G401.6 (cell line): ENCODE data around the gene TMC2.
A peak's percentile ranks its signal among the peaks of the same experiment; 100 is the strongest.

Source experiments
- FAIRE-seq: peaks from 2 replicates; lab custom pipeline; 2012; peaks lifted over from hg19 to GRCh38; lab: Jason Lieb, UNC

The TMC2 gene

DNA sequence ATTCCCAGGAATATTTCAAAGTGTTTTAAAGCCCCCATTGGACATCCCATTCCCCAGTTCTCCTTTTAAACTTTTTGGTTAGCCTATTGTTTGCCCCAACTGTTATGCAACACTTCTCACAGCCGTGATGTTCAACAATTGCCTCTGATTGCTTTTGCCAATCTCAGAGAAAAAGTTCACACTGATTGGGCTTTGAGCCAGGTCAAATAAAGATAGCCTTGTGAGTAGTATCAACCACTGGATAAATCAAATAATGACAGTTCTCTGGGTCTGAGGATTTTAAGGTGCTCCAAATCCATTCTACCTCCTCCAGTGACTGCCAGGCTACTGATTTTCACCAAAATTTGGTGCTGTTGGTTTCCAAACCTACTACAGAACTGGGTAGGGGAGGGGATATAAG is 97.0 kb downstream of the TMC2 start:
- FAIRE-seq, result no peak

DNA sequence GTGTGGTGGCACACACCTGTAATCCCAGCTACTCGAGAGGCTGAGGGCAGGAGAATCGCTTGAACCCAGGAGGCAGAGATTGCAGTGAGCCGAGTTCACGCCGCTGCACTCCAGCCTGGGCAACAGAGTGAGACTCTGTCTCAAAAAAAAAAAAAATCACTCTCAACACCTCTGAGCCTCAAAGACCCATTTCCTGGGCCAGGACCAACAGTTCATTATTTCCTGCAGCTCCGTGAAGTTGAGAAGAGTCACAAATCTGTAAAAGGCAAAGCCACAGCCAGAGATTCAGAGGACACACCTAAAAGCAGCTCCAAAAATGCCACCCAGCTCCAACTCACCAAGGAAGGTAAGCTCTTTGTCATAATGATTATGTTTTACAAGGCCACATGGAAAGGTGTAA is 100.9 kb downstream of the TMC2 start:
- FAIRE-seq, result no peak

DNA sequence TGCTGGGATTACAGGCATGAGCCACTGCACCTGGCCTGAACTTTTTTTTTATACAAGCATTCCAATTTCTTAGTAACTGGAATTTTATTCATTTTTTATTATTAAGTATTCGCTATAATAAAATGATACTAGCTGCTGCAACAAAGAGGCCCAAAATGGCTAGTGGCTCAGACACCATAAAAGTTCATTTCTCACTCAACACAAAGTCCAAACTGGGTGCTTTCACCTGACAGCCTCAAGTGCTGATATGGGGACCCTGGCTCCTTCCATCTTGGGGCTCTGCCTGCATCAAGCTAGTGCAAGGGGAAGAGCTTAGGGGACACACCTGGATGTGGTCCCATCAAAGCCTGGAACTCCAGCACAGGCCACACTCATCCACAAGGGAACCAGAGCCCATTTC is 103.9 kb downstream of the TMC2 start:
- FAIRE-seq, result no peak

DNA sequence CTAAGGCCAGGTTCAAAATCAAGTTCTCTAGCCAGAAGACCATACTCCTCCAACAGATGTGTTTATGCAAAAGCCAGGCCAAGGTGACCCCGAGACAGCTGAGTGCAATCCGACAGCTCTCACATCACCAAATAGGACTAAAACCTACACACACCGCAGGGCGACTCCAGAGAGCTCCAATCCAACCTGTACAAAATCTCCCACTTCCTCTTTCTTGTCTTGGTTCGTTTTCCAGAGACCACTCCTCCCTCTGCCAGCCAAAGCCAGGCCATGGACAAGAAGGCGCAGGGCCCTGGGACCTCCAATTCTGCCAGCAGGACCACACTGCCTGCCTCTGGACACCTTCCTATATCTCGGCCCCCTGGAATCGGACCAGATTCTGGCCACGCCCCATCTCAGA is 104.5 kb downstream of the TMC2 start:
- FAIRE-seq, result no peak

DNA sequence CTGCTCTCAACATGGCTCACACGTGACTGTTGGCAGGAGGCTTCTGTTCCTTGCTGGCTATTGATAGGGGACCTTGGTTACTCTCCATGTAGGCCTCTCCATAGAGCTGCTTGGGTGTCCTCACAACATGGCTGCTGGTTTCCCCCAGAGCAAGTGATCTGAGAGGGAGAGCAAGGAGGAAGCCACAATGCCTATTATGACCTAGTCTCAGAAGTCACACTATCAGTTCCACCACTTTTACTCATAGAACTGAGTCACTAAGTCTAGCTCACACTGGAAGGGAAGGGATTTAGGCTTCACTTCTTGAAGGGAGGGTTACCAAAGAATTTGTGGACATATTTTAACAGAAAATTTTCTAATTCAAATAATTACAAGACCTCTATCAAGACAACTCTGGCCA is 107.3 kb downstream of the TMC2 start:
- FAIRE-seq, result no peak

DNA sequence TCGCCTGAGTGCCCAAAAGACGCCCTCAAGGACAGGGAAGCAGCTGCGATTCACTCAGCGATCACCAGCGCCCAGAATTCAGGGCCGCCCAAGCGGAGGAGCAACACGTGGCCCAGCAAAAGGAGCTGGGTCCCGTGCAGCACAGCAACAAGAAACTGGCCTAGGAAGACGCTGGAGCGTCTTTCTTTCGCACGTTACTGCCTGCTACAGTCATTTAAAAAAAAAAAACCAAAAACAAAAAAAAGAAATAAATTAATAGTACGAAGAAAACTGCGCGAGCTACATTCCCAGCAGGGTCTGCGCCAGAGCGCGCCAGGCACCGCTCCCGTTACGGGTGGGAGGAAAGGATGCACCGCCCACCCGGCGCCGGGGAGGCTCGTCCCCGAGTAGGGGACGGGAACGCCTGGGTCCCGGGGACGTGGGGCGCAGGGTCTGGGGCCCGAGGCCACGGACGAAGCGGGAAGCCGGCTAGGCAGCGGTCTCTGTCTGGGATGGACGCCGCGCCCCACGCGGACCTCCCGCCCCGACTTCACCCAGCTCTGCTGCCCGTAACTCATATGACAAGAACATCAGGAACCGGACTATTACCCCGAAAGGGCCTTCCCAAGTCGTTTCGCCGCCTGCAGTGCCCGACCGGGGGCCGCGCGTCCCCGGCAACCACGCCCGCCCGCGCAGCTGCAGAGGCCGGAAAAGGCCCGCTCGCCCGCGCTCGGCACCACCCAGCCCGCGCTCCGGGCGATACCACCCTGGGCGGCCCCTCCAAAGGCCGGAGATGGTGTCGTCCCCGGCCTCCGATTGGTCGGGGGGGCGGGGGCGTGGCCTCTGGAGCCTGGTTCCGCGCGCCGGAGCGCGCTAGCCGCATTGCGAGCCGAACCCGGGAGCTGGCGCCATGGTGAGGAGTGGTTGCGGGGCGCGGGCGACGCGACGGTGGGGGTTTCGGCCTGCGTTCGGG is 115.7 kb downstream of the TMC2 start, which contains the start of gene NOP56:
TSS of gene NOP56 (plus strand) at position 861 of the 952 bp plus-strand sequence. CDS start at position 890, 29 bp downstream.
- peak; percentile 25 for FAIRE-seq

DNA sequence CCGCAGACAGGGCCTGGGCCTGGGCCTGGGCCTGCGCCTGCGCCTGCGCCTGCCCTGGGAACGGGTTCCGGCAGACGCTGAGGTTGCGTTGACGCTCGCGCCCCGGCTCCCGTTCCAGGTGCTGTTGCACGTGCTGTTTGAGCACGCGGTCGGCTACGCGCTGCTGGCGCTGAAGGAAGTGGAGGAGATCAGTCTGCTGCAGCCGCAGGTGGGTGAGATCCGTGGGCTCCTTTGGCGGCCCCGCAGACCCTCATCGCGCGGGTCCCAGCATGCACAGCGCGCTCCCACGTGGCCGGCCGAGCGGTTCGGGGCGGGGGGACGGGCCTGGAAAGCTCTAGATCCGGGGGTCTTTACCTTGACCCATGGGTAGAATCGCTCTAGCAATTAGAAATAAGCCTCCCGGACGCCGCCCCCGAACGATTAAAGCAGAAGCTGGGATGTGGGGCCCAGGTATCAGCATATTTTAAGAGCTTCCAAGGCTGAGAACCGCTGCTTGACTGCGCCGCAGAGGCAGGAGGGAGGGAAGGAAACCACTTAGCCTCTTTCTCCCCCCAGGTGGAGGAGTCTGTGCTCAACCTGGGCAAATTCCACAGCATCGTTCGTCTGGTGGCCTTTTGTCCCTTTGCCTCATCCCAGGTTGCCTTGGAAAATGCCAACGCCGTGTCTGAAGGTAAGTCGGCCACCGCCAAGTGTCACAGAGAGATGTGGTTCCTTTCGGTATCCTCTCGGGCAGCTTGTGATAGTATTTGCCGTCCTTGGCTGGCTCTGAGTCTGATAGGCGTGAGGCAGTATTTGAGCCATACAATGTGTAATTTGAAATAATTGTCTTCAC is 116.6 kb downstream of the TMC2 start:
- no peak for FAIRE-seq

DNA sequence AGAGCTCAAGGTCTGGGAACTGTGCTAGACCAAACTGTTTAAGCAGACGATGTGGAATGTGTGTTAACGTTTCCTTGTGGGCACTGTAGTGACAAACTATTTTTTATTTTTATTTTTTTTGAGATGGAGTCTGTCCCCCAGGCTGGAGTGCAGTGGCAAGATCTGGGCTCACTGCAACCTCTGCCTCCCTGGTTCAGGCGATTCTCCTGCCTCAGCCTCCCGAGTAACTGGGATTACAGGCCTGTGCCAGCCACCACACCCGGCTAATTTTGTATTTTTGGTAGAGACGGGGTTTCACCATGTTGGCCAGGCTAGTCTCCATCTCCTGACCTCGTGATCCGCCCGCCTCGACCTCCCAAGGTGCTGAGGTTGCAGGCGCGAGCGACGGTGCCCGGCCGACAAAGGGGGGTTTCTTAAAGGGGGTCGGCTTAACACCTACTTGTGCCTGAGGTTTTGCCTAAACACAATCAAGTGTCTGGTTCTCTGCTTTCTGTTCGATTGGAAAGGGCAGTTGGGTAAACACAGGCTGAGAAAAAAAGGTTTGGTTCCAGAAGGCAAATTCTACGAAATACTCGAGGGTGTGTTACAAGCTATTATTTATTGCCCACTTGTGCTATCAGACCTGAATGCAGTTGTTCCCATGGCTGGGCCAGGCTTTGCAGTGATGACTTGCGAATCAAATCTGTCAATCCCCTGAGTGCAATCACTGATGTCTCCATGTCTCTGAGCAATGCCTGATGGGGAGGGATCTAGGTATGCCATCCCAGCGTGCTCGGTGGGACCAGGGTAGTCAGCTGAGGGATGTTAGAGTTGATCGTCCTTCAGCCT is 117.4 kb downstream of the TMC2 start:
- no peak for FAIRE-seq

DNA sequence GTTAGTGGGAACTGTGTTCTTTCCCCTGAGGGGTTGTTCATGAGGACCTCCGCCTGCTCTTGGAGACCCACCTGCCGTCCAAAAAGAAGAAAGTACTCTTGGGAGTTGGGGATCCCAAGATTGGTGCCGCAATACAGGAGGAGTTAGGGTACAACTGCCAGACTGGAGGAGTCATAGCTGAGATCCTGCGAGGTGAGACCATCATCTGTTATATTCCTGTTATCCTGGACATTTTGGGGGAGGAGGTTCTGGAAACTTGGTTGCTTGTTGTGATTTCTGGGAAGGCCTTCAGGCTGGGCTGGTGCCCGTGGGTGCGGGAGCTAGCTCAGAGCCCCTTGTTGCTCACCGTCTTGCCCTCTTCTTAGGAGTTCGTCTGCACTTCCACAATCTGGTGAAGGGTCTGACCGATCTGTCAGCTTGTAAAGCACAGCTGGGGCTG is 118.0 kb downstream of the TMC2 start:
- FAIRE-seq, result no peak

DNA sequence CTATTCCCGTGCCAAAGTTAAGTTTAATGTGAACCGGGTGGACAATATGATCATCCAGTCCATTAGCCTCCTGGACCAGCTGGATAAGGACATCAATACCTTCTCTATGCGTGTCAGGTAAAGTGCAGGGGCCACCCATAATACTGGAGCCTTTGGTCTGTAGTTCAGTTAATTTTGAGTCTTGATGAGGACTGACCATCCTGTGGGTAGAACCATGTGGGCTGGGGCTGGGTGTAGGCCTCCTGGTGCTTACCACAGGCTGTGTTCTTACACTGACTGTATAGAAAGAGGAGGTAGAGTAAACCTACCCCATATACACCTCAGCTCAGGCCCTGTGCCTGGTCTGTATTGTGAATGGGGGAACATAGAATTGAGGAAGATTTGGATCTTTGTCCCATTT is 118.5 kb downstream of the TMC2 start:
- FAIRE-seq, result no peak

DNA sequence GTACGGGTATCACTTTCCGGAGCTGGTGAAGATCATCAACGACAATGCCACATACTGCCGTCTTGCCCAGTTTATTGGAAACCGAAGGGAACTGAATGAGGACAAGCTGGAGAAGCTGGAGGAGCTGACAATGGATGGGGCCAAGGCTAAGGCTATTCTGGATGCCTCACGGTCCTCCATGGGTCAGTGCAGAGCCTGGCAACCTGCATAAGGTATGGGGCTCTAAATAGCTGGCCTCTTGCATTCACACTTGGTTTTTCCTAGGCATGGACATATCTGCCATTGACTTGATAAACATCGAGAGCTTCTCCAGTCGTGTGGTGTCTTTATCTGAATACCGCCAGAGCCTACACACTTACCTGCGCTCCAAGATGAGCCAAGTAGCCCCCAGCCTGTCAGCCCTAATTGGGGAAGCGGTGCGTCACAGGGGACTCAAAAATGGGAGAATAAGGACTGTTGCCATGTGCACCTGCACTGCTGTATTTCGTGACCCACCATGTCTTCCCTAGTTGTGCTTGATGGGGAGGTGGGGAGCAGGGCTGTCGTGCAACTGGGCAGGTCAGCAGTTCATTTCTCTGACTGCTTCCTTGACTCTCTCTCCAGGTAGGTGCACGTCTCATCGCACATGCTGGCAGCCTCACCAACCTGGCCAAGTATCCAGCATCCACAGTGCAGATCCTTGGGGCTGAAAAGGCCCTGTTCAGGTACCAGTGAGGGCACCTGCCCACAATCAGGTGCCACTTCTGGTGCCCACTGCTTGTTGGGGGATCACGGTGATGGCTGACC is 119.2 kb downstream of the TMC2 start:
- no peak for FAIRE-seq

DNA sequence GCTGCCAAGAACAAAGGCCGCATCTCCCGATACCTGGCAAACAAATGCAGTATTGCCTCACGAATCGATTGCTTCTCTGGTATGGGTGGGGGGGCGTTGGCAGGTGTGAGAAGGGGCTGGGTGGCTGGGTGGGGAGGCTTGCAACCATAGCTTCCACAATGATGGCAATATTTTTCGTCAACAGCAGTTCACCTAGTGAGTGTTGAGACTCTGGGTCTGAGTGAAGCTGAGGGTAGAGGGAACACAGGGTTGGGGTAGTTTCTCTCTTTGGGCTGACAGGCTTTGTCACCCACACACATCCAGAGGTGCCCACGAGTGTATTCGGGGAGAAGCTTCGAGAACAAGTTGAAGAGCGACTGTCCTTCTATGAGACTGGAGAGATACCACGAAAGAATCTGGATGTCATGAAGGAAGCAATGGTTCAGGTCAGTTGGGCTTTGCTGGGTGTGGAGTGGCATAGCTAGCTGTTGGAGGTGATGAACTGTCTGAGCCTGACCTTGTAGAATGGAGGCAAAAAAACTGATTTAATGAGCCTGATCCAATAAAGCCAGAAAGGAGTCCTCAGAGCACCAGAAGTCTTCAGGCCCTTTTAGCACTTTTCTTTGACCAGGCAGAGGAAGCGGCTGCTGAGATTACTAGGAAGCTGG is 120.2 kb downstream of the TMC2 start:
- no peak for FAIRE-seq

DNA sequence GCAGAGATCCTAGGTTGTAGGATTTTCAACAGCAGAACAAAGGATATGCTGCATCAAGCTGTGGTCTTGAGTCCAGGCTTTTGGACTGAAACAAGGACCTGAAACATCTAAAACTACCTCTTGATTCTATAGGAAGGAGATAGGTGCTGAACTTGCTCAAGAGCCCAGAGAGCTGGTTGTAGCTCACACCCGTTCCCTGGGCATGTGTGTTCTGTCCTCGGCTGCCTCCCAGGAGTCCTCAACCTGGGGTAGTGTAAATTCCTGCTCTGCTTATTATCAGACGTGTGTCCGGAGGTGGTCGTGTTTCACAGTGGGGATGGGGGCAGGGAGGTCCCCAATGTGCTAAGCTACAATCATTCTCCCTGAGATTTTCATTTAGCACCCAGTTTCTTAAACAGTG is 120.9 kb downstream of the TMC2 start:
- FAIRE-seq, result no peak

DNA sequence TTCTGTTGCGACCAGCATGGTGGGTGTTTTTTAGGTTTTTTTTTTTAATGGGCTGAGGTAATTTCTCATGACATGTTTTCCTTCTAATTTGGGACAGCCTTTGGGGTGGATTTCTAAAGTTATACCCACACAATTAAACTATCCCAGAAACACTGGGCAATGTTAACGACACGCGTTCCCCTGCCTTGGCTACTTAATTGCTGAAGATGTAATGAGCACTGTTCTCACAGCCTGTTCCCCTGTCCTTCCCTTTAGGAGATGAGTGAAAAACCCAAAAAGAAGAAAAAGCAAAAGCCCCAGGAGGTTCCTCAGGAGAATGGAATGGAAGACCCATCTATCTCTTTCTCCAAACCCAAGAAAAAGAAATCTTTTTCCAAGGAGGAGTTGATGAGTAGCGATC is 121.3 kb downstream of the TMC2 start:
- no peak for FAIRE-seq

DNA sequence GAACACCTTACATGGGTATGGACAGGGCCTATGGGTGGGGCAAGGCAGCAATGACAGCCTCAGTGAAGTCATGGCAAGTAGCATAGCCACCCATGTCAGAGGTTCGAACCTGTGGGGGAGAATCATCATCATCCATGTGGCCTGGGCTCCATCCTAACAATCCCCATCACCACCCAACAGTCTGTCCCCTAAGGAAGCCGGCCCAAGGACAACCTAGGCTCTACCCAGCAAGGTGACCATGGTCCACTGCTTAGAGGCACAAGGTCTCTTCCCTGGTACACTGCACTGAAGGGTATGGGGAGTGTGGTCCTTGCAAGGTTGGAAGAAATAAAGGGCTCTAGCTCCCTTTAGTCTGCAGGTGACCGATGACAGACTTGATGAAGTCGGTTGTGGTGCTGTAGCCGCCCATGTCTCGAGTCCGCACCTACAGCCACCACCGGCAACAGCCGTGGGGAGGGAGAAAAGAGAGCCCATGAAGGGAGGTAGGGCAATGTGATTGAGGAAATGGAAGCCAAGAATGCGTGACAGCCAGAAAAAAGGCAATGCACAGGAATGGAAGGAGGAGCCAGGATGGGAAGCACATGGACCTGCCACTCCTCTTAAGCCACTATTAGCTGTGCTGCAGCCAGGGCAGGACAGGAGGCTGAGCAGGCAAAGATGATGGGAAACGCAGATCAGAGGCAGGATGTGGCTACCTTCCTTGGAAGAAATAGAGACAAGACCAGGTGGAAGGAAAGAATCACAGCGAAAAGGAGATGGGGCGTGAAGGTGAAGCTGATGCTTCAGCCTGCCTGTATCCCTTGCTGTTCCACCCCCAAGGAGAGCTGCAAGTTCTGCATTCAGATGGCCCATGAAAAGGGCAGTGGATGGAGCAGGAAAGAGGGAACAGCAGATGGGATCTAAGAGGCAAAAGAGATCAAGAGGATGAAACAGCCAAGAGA is 122.3 kb downstream of the TMC2 start:
- peak; percentile 98 for FAIRE-seq

DNA sequence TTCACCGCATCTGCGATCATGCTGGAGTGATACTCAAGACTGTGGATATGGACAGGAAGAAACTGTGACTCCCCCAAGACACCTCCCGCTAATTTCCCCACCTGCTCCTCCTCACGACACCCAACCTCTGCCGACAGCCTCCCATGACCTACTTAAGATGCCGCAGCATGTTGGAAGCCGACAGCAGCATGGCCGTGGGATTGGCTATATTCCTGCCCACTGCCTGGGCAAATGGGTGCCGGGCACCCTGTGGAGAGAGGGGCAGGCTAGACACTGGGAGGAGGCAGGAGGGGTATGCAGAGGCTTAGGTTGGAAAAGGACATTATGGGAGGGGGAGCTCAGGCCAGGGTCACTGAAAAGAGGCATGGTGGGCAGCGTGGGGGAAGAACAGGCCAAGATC is 123.2 kb downstream of the TMC2 start:
- no peak for FAIRE-seq

DNA sequence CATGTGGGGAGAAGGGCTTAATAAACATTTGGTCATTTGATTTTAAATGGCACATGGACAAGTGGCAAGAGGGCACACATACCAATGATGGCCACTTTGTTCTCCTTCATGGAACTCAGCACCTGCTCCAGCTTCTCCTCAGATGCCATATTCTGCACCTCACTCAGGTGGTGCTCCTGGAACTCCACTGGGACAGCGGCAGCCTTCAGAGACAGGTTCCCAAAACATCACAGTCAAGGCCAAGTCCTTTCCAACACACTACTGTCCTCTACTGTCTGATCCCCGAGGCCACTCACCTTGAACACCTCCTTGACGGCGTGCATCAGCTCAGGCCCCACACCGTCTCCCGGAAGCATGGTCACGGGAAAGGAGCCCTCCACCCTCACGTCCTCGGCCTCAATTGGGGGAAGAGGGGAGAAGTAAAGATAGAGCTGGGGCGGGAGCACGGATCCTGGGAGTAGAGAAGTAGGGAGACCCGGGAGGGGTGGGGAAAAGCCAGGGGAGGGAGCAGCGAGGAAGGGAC is 127.1 kb downstream of the TMC2 start:
- FAIRE-seq, result no peak

DNA sequence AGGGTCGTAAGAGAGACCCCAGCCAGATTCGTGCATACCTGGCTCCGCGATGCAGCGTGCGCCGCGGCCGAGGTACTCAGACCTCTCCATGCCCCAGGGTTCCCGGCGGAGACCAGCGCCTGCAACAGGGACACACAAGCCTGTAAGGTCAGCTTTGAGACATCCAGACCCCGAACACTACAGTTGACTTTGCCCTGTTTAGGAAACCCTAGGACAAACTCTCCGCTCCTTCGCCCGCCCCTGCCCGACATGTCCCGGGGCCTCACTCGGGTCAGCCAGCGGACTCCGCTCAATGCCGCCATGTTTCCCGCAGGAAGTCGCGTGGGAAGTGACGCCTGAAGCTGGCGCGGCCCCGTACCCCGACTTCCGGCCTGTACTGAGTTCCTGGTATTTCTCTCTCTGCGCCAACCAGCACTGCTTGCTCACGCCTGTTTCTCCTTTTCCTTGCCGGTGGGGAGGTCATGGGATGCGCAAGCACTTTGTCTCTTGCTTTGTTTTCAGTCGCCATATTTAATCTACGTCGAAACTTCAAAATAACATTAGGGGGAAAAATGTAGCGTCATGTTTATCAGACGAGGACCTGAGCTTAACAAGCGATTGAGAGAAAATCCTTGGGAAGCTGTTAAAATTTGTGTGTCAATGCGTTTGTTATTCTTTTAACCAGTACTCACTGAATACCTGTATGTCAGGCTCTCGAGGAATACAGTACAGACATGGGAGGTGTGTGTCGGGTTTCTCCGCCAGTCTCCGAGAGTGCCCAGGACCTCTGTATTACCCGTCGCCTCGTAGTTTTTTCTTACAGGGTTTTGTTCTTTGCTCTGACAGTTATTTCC is 127.7 kb downstream of the TMC2 start, which contains the start of gene IDH3B:
TSS of gene IDH3B (minus strand) at position 330 of the 833 bp plus-strand sequence. CDS start at position 302, 28 bp downstream.
- peak; percentile 83 for FAIRE-seq
